Activated CD8-positive, alpha-beta memory T cell treated with anti-CD3 and anti-CD28 coated beads, Interleukin-2, amount 50 U/mL, for 24 hours (primary cell): ENCODE data around the gene NMT2.

Source experiments
- DNase-seq: peaks from one replicate; pipeline ENCODE4 v3.0.0-alpha.2; 2020; ENCODE audit errors: extremely low read depth

The NMT2 gene

GRCh38 chr10:15092855-15093408 is 75.6 kb downstream of the NMT2 start:
- DNase-seq, result no peak

- no peak for DNase-seq
These were observed 77.1 kb downstream of the NMT2 start for GRCh38 chr10:15091418-15091817.

- peak; percentile 52 for DNase-seq
These were observed 79.8 kb downstream of the NMT2 start, which contains the start of gene ACBD7 for GRCh38 chr10:15088428-15089261. TSS of gene ACBD7 (minus strand) at chr10:15088776. CDS start at chr10:15088728, 48 bp downstream.

GRCh38 chr10:15084502-15084922 is 84.0 kb downstream of the NMT2 start:
- no peak for DNase-seq

- DNase-seq, result no peak
These were observed 84.6 kb downstream of the NMT2 start for GRCh38 chr10:15083674-15084501.

GRCh38 chr10:15075421-15075820 is 93.1 kb downstream of the NMT2 start:
- no peak for DNase-seq

- DNase-seq, result no peak
These were observed 96.1 kb downstream of the NMT2 start for GRCh38 chr10:15072358-15072757.

- no peak for DNase-seq
These were observed 99.3 kb downstream of the NMT2 start for GRCh38 chr10:15069230-15069629.

- no peak for DNase-seq
These were observed 99.7 kb downstream of the NMT2 start for GRCh38 chr10:15068802-15069201.

- no peak for DNase-seq
These were observed 101.3 kb downstream of the NMT2 start for GRCh38 chr10:15067154-15067553.

GRCh38 chr10:15060638-15061037 is 107.9 kb downstream of the NMT2 start:
- no peak for DNase-seq

GRCh38 chr10:15059914-15060313 is 108.6 kb downstream of the NMT2 start:
- DNase-seq, result no peak

- no peak for DNase-seq
These were observed 109.8 kb downstream of the NMT2 start for GRCh38 chr10:15058689-15059088.
